ENCODE measurements around the gene CHST5.

- TF ChIP-seq CTCF (optimal IDR thresholded peaks at IDR 0.05 in 1 of 3, IDR thresholded peaks at IDR 0.05 in 1 of 3, conservative IDR thresholded peaks at IDR 0.05 in 1 of 3; ENCODE audit: extremely low read depth in 1 of 3, insufficient read depth in 2 of 3, low read length in 3 of 3) (no peak), EZH2 (IDR thresholded peaks at IDR 0.05; ENCODE audit: low read length) (no peak)
Measured at GRCh38 chr16:75535211-75535843, 581 bp downstream of the CHST5 start.
